ENCODE results near the gene BRD9.
"Not testable (repeated sequence)": the region's sequence is repeated elsewhere in the genome, so short reads cannot be mapped to it uniquely, and the experiment has no call there.

BRD9 gene

DNA sequence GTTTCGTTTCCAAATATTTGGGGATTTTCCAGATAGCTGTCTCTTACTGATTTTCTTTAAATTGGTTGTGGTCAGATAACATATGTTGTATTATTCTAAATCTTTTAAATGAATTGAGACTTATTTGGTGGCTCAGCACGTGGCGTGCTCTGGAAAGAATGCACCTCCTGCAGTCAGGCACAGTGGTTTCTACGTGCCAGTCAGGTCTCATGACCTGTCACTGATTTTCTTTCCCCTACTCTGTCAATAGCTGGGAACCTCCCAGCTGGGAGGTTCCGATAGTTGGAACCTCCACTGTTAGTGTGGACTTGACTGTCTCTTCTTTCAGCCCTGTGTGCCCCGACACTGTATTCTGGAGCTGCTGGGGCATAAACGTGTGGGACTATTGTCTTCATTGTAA is 27.7 kb upstream of the BRD9 start:
- DNase-seq (ENCODE audit: extremely low spot score) = no peak
- POLR2A ChIA-PET = no interaction called here
- no peak for TF ChIP-seq FOXK2 (IDR thresholded peaks at IDR 0.05)
- TF ChIP-seq HDGF (IDR thresholded peaks at IDR 0.05; ENCODE audit: borderline replicate concordance) = no peak
- TF ChIP-seq ARNT (IDR thresholded peaks at IDR 0.05) = no peak
- TF ChIP-seq, protein P1, sequence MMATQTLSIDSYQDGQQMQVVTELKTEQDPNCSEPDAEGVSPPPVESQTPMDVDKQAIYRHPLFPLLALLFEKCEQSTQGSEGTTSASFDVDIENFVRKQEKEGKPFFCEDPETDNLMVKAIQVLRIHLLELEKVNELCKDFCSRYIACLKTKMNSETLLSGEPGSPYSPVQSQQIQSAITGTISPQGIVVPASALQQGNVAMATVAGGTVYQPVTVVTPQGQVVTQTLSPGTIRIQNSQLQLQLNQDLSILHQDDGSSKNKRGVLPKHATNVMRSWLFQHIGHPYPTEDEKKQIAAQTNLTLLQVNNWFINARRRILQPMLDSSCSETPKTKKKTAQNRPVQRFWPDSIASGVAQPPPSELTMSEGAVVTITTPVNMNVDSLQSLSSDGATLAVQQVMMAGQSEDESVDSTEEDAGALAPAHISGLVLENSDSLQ (IDR thresholded peaks at IDR 0.05) = no peak
- TF ChIP-seq L3MBTL2 (conservative IDR thresholded peaks at IDR 0.05) = no peak
- TF ChIP-seq FOXA1 (IDR thresholded peaks at IDR 0.05) = no peak
- no peak for TF ChIP-seq ELF4 (IDR thresholded peaks at IDR 0.05)
- TF ChIP-seq CTBP1 (IDR thresholded peaks at IDR 0.05; ENCODE audit: borderline replicate concordance) = no peak
- no peak for TF ChIP-seq TARDBP (IDR thresholded peaks at IDR 0.05)
- TF ChIP-seq LEF1 (IDR thresholded peaks at IDR 0.05; ENCODE audit: borderline replicate concordance) = no peak
- TF ChIP-seq BHLHE40 (IDR thresholded peaks at IDR 0.05; ENCODE audit: borderline replicate concordance) = no peak
- TF ChIP-seq SUZ12 (IDR thresholded peaks at IDR 0.05) = no peak
- TF ChIP-seq FOXM1 (IDR thresholded peaks at IDR 0.05; ENCODE audit: borderline replicate concordance) = no peak
- TF ChIP-seq NFRKB (IDR thresholded peaks at IDR 0.05) = no peak
- TF ChIP-seq ZNF384 (IDR thresholded peaks at IDR 0.05) = no peak
- no peak for TF ChIP-seq SP1 (IDR thresholded peaks at IDR 0.05)
- CTCF ChIA-PET = interaction anchor here (0.6 to 4.4 kb wide), 3 partner anchors 129 to 254 kb away, joined by 3 to 21 read pairs (median 4); no protein-coding TSS in a partner anchor

DNA sequence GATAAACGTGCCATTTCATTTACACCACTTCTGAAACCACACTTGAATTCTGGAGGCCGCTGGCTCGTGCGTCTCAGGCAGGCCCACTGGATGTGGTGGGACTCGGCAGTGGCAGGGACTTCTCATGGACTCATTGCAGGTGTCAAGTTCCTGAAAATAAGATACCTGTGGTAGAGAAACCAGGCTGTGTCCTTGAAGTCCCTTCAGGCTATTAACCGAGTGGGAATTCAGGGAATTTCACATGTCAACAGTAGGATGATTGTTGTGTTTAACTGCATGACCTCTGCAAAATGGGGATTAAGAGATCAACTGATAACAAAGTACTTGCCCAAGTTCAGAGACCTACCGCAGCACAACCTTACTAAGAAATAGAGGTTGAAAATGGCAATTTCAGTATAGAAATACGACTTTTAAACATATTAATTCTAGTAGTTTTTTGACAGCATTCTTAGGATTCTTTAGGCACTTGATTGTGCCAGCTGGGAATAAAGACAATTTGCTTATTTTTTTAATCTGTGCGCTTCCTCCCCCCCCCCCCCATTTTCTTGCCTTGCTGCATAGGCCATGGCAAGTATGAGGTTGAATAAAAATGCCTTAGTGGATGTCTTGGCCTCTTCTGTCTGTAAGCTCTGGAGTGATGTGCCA is 26.9 kb upstream of the BRD9 start:
- no peak for DNase-seq (ENCODE audit: extremely low spot score)
- POLR2A ChIA-PET = interaction anchor here (0.6 kb wide), 1 partner anchor 42 kb away, joined by 3 read pairs; no protein-coding TSS in a partner anchor
- TF ChIP-seq FOXK2 (IDR thresholded peaks at IDR 0.05) (no peak), SUZ12 (IDR thresholded peaks at IDR 0.05) (no peak), TARDBP (IDR thresholded peaks at IDR 0.05) (no peak), CTBP1 (IDR thresholded peaks at IDR 0.05; ENCODE audit: borderline replicate concordance) (no peak), FOXA1 (IDR thresholded peaks at IDR 0.05) (no peak), NFRKB (IDR thresholded peaks at IDR 0.05) (no peak), HDGF (IDR thresholded peaks at IDR 0.05; ENCODE audit: borderline replicate concordance) (no peak), SP1 (IDR thresholded peaks at IDR 0.05) (no peak), BHLHE40 (IDR thresholded peaks at IDR 0.05; ENCODE audit: borderline replicate concordance) (no peak), ZNF384 (IDR thresholded peaks at IDR 0.05) (no peak), FOXM1 (IDR thresholded peaks at IDR 0.05; ENCODE audit: borderline replicate concordance) (no peak), L3MBTL2 (conservative IDR thresholded peaks at IDR 0.05) (no peak), ELF4 (IDR thresholded peaks at IDR 0.05) (no peak), ARNT (IDR thresholded peaks at IDR 0.05) (no peak), LEF1 (IDR thresholded peaks at IDR 0.05; ENCODE audit: borderline replicate concordance) (no peak)
- TF ChIP-seq, protein P1 (IDR thresholded peaks at IDR 0.05) = no peak
- CTCF ChIA-PET = interaction anchor here (1.6 to 4.4 kb wide), 2 partner anchors 91 to 249 kb away, joined by 3 to 21 read pairs; no protein-coding TSS in a partner anchor

DNA sequence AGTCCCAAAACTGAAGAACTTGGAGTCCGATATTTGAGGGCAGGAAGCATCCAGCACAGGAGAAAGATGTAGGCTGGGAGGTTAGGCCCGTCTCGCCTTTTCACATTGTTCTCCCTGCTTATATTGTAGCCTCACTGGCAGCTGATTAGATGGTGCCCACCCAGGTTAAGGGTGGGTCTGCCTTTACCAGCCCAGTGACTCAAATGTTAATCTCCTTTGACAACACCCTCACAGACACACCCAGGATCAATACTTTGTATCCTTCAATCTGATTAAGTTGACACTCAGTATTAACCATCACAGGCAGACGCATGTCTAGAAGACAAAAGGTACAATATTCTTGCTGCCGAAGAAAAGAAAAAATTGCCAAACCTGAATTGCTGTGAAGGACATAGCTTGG is 26.1 kb upstream of the BRD9 start:
- DNase-seq (ENCODE audit: extremely low spot score); POLR2A ChIA-PET: not testable (repeated sequence)
- CTCF ChIA-PET = interaction anchor here (1.6 to 4.4 kb wide), 2 partner anchors 92 to 249 kb away, joined by 3 to 21 read pairs; no protein-coding TSS in a partner anchor

DNA sequence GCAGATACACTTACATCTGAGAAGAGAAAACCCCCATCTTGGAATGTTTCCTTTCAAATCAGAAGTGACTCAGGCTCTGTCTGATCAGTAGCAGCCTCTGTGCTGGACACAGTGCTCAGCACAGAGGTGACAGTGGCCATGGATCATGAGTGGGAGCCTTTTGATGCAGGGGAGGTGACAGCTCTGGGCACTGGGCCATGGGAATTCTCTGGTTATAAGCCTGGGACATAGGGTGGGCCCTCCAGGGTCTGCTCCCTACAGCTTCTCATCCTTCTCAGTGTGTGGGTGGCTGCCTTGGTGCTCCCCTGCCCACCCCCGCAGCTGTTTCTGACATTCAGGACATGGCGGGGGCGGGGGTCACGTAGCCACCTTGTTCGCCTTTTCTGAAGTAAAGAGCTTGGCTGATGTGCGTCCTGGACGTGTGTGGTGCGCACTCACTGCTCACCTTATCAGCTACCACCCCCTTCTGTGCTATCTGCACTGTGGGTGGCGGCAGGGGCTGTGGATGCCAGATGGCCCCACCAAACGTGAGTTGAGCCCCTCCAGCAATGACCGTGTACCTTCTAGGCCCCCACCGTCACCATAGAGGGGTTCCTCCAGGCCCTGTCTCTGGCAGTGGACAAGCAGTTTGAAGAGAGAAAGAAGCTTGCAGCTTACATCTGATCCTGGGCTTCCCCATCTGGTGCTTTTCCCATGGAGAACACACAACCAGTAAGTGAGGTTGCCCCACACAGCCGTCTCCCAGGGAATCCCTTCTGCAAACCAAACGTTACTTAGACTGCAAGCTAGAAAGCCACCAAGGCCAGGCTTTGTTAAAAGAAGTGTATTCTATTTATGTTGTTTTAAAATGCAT is 24.1 kb upstream of the BRD9 start:
- POLR2A ChIA-PET = no interaction called here
- TF ChIP-seq SUZ12 (IDR thresholded peaks at IDR 0.05) = no peak
- TF ChIP-seq ZNF384 (IDR thresholded peaks at IDR 0.05) = no peak
- TF ChIP-seq L3MBTL2 (conservative IDR thresholded peaks at IDR 0.05) = no peak
- no peak for TF ChIP-seq SP1 (IDR thresholded peaks at IDR 0.05)
- no peak for TF ChIP-seq HDGF (IDR thresholded peaks at IDR 0.05; ENCODE audit: borderline replicate concordance)
- TF ChIP-seq, protein P1 (IDR thresholded peaks at IDR 0.05) = no peak
- no peak for TF ChIP-seq ELF4 (IDR thresholded peaks at IDR 0.05)
- no peak for TF ChIP-seq FOXA1 (IDR thresholded peaks at IDR 0.05)
- CTCF ChIA-PET = interaction anchor here (0.7 kb wide), 1 partner anchor 88 kb away, joined by 4 read pairs; no protein-coding TSS in a partner anchor
- no peak for DNase-seq (ENCODE audit: extremely low spot score)

DNA sequence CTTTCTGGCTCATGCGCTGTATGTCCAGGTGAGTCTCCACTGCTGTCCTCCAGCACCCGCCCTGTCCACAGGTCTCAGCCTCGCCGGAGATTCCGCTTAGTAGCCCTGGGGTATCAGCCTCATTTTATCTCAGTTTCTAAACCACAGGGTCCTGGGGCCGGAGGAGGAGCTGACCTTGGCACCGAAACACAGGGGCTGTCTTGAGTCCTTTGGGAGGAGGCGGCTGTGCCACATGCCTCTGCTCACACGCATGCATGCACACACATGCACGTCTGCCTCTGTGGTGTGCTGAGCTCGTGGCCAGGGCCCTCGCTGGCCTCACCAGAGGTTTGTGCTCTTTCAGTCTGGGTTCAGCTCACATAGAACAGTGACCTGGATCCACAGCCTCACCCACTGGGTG is 23.3 kb upstream of the BRD9 start:
- CTCF ChIA-PET = no interaction called here
- TF ChIP-seq L3MBTL2 (conservative IDR thresholded peaks at IDR 0.05) = no peak
- TF ChIP-seq LEF1 (IDR thresholded peaks at IDR 0.05; ENCODE audit: borderline replicate concordance) = no peak
- no peak for TF ChIP-seq SUZ12 (IDR thresholded peaks at IDR 0.05)
- TF ChIP-seq FOXA1 (IDR thresholded peaks at IDR 0.05) = no peak
- no peak for TF ChIP-seq NFRKB (IDR thresholded peaks at IDR 0.05)
- TF ChIP-seq, protein P1 (IDR thresholded peaks at IDR 0.05) = no peak
- TF ChIP-seq ZNF384 (IDR thresholded peaks at IDR 0.05) = no peak
- no peak for TF ChIP-seq FOXM1 (IDR thresholded peaks at IDR 0.05; ENCODE audit: borderline replicate concordance)
- no peak for TF ChIP-seq ELF4 (IDR thresholded peaks at IDR 0.05)
- no peak for TF ChIP-seq FOXK2 (IDR thresholded peaks at IDR 0.05)
- TF ChIP-seq TARDBP (IDR thresholded peaks at IDR 0.05) = no peak
- no peak for TF ChIP-seq CTBP1 (IDR thresholded peaks at IDR 0.05; ENCODE audit: borderline replicate concordance)
- TF ChIP-seq ARNT (IDR thresholded peaks at IDR 0.05) = no peak
- TF ChIP-seq BHLHE40 (IDR thresholded peaks at IDR 0.05; ENCODE audit: borderline replicate concordance) = no peak
- TF ChIP-seq SP1 (IDR thresholded peaks at IDR 0.05) = no peak
- no peak for TF ChIP-seq HDGF (IDR thresholded peaks at IDR 0.05; ENCODE audit: borderline replicate concordance)
- POLR2A ChIA-PET = no interaction called here
- DNase-seq (ENCODE audit: extremely low spot score) = no peak

DNA sequence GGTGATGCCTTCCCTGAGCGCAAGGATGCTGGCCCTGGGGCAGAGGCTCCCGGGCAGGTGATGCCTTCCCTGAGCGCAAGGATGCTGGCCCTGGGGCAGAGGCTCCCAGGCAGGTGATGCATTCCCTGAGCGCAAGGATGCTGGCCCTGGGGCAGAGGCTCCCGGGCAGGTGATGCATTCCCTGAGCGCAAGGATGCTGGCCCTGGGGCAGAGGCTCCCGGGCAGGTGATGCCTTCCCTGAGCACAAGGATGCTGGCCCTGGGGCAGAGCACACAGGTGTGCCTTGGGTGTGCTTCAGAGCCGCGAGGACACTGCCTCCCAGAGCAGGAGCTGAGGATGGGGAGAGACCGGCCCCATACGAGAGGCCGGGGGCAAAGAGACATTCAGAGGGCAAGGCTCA is 22.7 kb upstream of the BRD9 start:
- CTCF ChIA-PET; POLR2A ChIA-PET; DNase-seq (ENCODE audit: extremely low spot score): not testable (repeated sequence)

Measured in HEK293T (cell line).